NCI-H524 treated with DMSO at 0.1 percent for 48 hours (cell line): ENCODE results near the gene TMEM134.
"Not testable (repeated sequence)": the region's sequence is repeated elsewhere in the genome, so short reads cannot be mapped to it uniquely, and the experiment has no call there.

Source experiments
- DNase-seq: peaks from one replicate; lab custom pipeline; 2025; lab: John Stamatoyannopoulos, UW

The TMEM134 gene

GRCh38 chr11:67438158-67438902 lies 30.7 kb downstream of the TMEM134 start:
- DNase-seq: no peak

DNA sequence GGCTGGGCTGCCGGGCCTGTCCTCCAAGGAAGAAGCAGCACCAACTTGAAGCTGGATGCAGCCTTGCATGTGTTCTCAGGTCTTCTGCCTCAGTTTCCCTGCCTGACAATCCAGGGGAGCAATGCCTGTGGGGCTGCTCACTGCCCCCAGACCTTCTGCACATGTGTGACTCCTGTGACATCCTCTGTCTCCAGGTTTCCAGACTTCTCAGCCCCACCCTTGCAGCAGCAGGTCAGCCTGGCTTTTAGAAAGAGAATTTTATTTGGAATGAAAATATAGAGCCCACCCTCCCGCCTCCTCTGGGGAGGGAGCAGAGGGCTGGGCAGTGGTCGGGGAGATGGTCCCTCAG lies 31.3 kb downstream of the TMEM134 start:
- DNase-seq: no peak

GRCh38 chr11:67437082-67437808 lies 31.8 kb downstream of the TMEM134 start, which contains the start of gene PTPRCAP:
Gene PTPRCAP (minus strand): TSS chr11:67437682. CDS start chr11:67437619, 63 bp downstream.
- DNase-seq: no peak

GRCh38 chr11:67436459-67437081 lies 32.5 kb downstream of the TMEM134 start:
- no peak for DNase-seq

DNA sequence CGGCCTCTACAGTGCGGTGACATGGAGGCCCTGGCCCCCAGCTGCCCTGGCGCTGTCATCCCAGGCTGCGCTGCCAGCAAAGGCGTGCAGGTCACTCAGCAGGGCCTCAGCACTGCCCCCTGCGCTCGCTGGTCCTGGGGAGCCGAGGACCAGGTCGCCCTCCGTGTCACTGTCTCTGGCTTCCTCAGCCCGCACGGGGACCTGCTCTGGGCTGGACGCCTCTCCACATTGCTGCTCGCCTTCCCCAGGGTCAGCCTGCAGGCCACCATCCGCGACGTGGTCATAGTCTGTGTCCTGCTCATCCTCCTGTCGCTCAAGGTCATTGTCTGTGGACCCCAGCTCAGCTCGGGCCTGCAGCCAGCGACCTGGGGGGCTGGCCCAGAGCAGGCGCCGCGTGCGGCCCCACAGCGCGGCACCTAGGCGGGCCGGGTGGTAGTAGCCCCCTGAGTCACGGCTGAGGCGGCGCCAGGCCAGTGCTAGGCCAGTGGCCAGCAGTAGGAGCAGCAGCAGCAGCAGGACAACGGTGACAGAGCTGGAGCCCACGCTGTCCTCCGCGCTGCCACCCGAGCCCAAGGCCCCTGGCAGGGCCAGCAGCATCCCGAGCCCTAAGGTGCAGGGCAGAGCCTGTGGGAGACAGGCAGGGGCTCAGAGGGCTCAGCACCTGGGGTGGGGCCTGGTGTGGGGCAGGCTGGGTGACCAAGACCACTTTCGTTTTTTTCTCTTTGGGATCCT lies 33.2 kb downstream of the TMEM134 start:
- no peak for DNase-seq

- DNase-seq: no peak
These were observed 33.9 kb downstream of the TMEM134 start for GRCh38 chr11:67435031-67435726.

DNA sequence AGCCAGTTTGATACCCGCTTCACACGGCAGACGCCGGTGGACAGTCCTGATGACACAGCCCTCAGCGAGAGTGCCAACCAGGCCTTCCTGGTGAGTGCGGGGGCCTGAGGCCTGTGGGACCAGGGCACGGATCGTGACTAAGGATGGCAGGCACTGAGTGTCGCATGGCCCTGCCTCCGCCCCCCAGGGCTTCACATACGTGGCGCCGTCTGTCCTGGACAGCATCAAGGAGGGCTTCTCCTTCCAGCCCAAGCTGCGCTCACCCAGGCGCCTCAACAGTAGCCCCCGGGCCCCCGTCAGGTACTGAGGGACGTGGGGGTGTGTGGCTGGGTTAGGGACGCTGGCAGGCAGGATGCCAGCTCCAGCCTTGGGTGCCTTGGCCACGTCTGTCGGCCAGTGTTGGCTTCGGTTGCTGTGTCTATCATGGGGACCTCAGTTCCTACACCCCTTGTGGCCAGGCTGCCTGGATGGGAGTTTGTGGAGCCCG lies 34.6 kb downstream of the TMEM134 start:
- no peak for DNase-seq

DNA sequence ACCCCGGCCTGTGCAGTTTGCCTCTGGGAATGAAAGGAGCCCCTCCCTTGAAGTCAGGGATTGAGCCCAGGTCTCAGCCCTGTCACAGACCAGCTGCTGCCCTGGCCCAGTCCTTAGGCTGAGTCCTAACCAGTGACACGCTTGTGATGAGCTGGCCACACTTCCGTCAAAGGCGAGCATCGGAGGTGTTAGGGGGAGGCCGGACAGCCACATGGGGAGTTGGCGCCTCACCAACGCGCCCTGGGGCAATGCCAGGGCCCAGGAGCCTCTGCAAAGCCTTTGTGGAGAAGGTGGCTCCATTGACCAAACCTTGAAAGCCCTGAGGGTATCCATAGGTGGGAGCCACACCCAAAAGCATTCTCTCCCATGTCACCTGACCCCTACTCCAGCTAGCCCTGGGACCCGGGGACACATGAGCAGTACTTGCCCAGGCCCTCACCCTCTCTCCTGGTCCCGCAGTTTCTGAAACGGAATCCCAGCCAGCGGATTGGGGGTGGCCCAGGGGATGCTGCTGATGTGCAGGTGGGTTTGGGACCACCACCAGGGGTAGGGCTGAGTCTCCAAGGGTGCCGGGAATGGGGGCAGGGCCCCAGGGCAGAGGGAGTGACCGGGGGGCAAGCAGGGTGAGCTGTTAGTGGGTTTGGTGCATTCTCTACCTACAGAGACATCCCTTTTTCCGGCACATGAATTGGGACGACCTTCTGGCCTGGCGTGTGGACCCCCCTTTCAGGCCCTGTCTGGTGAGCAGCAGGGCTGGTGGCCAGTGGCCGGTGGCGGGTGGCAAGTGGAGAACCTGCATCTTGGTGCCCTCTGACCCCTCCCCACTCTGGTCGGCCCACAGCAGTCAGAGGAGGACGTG lies 35.3 kb downstream of the TMEM134 start:
- no peak for DNase-seq

DNA sequence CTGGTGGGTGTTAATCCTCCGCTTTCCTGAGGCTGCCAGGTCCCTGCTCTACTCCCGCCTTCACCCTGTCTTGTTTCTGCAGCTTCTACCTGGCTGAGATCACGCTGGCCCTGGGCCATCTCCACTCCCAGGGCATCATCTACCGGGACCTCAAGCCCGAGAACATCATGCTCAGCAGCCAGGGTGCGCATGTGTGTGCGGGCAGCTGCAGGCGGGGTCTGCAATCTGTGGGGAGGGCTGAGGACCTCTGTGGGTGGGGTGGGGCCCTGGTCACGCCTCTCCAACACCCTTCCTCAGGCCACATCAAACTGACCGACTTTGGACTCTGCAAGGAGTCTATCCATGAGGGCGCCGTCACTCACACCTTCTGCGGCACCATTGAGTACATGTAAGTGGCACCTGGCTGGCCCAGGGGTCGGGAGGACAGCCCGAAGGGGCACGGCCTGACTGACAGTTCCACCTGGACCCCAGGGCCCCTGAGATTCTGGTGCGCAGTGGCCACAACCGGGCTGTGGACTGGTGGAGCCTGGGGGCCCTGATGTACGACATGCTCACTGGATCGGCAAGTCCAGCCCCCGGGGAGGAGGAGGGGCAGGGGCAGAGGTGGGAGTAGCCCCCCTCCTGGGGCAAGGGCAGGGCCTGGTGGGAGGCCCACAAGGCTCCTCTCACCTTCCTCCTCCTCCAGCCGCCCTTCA lies 36.2 kb downstream of the TMEM134 start:
- DNase-seq: no peak

DNA sequence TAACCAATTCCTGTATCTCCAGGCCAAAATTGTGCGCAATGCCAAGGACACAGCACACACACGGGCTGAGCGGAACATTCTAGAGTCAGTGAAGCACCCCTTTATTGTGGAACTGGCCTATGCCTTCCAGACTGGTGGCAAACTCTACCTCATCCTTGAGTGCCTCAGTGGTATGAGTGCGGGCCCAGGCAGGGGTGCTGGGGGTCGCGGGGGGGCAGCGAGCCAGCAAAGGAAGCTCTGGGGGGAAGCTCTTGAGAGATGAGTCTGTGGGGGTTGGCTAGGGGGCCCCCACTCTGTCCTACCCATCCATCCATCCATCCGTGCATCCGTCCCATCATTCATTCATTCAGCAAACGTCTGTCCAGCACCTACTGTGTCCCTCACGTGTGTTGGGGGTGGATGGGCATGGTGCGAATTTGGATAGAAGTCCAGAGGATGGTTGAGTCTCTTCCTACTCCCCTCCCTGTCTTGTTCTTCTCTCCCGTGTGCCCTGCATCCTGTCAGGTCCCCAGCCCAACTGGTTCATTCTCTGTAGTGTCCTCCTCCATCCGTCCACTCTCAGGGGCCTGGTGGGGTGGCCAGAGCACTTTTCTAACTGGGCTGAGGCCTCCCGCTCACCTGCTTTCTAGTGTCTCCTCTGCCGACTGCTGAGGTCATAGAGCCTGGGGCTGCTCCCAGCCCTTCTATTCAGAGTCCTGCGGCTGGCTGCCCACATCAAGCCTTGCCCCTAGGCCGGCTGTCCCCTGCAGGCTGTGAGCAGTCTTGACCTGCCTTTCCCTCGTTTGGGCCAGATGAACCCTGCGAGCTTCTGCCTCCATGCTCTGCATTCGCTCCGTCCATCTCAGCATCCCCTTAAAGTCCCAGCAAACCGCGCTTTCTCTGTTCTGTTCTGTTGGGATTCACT lies 37.5 kb downstream of the TMEM134 start:
- no peak for DNase-seq

GRCh38 chr11:67429722-67430121 lies 39.3 kb downstream of the TMEM134 start:
- DNase-seq: no peak

- no peak for DNase-seq
These were observed 39.9 kb downstream of the TMEM134 start for GRCh38 chr11:67429038-67429668.

GRCh38 chr11:67428052-67429001 lies 40.7 kb downstream of the TMEM134 start, which contains the start of gene RPS6KB2:
Gene RPS6KB2 (plus strand): TSS chr11:67428494. CDS start chr11:67428546, 52 bp downstream.
- DNase-seq: peak; percentile 73

GRCh38 chr11:67427364-67427859 lies 41.6 kb downstream of the TMEM134 start:
- DNase-seq: not testable (repeated sequence)

DNA sequence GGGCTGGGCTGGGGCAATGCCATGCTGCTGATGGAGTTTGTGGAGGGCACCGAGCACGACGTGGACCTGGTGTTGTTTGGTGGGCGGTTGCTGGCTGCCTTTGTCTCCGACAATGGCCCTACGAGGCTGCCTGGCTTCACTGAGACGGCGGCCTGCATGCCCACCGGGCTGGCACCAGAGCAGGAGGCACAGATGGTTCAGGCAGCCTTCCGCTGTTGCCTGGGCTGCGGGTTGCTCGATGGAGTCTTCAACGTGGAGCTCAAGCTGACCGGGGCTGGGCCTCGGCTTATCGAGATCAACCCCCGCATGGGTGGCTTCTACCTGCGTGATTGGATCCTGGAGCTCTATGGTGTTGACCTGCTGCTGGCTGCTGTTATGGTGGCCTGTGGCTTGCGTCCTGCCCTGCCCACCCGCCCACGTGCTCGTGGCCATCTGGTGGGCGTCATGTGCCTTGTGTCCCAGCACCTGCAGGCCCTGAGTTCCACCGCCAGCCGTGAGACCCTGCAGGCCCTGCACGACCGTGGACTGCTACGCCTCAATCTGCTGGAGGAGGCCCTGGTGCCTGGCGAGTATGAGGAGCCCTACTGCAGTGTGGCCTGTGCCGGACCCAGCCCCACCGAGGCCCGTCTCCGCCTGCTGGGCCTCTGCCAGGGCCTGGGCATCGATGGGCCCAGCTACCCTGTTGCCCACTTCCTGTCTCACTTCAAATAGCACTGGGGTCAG lies 45.0 kb downstream of the TMEM134 start:
- no peak for DNase-seq

DNA sequence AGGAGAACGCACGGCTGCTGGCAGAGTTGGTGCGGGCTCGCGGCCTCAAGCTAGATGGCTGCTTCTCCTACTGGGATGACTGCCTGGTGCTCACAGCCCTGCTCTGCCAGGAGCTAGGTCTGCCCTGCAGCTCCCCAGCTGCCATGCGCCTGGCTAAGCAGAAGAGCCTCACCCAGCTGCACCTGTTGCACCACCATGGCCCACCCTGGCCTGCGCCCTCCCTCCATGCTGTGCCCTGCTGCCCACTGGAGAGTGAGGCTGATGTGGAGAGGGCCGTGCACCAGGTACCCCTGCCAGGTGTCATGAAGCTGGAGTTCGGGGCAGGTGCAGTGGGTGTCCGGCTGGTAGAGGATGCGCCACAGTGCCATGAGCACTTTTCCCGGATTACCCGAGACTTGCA lies 45.6 kb downstream of the TMEM134 start:
- no peak for DNase-seq
